T47D (cell line): ENCODE data around the gene CPED1.
"Not testable (repeated sequence)": the region's sequence is repeated elsewhere in the genome, so short reads cannot be mapped to it uniquely, and the experiment has no call there.

Source experiments
- DNase-seq, 2 experiments: peaks; one replicate each; pipeline versions ENCODE4 v3.0.0 to v3.0.0-alpha.2; 2011 to 2012; ENCODE audit warnings: low read depth in 1 of 2, low spot score in 1 of 2
- JUND ChIP-seq: IDR thresholded peaks from 2 replicates; pipeline ENCODE4 v1.6.1; 2012; ENCODE audit warnings: low read depth
- in situ Hi-C: cut with HindIII; loops from 2 replicates; pipeline ENCODE4 v1.10.0; 2016; ENCODE audit warnings: low sequenced_read_pairs, low pct_unique_long_range_greater_than_20kb

CPED1 gene

GRCh38 chr7:121197455-121197854 lies 208.9 kb downstream of the CPED1 start:
- in situ Hi-C loops, result no loop called here
- no peak for TF ChIP-seq JUND
- DNase-seq, result no peak

GRCh38 chr7:121198502-121198901 lies 210.0 kb downstream of the CPED1 start:
- no peak for TF ChIP-seq JUND
- no peak for DNase-seq
- in situ Hi-C loops, result no loop called here

- in situ Hi-C loops, result no loop called here
These were observed 213.6 kb downstream of the CPED1 start for GRCh38 chr7:121202125-121202524.

GRCh38 chr7:121202834-121203233 lies 214.3 kb downstream of the CPED1 start:
- no peak for TF ChIP-seq JUND
- DNase-seq, result no peak
- in situ Hi-C loops, result no loop called here

More at GRCh38 chr7:121202125-121202524, 213.6 kb downstream of the CPED1 start:
- no peak for DNase-seq
- TF ChIP-seq JUND, result no peak

GRCh38 chr7:121204537-121204936 lies 216.0 kb downstream of the CPED1 start:
- DNase-seq, result no peak
- TF ChIP-seq JUND, result no peak
- in situ Hi-C loops, result no loop called here

- no peak for TF ChIP-seq JUND
- in situ Hi-C loops, result no loop called here
- DNase-seq, result no peak
These were observed 217.3 kb downstream of the CPED1 start for GRCh38 chr7:121205777-121206176.

GRCh38 chr7:121211253-121211652 lies 222.7 kb downstream of the CPED1 start:
- in situ Hi-C loops, result no loop called here
- no peak for TF ChIP-seq JUND
- no peak for DNase-seq

GRCh38 chr7:121212036-121212435 lies 223.5 kb downstream of the CPED1 start:
- no peak for TF ChIP-seq JUND
- DNase-seq, result no peak
- in situ Hi-C loops, result no loop called here

- no peak for DNase-seq
- TF ChIP-seq JUND, result no peak
- in situ Hi-C loops, result no loop called here
These were observed 226.1 kb downstream of the CPED1 start for GRCh38 chr7:121214657-121215056.

GRCh38 chr7:121219026-121219425 lies 230.5 kb downstream of the CPED1 start:
- in situ Hi-C loops, result no loop called here
- DNase-seq, result no peak
- no peak for TF ChIP-seq JUND

GRCh38 chr7:121221108-121221507 lies 232.6 kb downstream of the CPED1 start:
- in situ Hi-C loops, DNase-seq: not testable (repeated sequence)

- TF ChIP-seq JUND, result no peak
- in situ Hi-C loops, result no loop called here
- no peak for DNase-seq
These were observed 240.3 kb downstream of the CPED1 start for GRCh38 chr7:121228779-121229178.

GRCh38 chr7:121235201-121235600 lies 246.7 kb downstream of the CPED1 start:
- no peak for DNase-seq
- in situ Hi-C loops, result no loop called here

GRCh38 chr7:121237601-121238000 lies 249.1 kb downstream of the CPED1 start:
- in situ Hi-C loops, result no loop called here
- DNase-seq, result no peak
- no peak for TF ChIP-seq JUND

More at GRCh38 chr7:121235201-121235600, 246.7 kb downstream of the CPED1 start:
- TF ChIP-seq JUND, result no peak
